Thyroid gland (tissue), 4 donors: ENCODE data around the gene MPL. TPM values are rescaled to one million over a fixed set of nuclear protein-coding genes. Genes with fewer than 3 reads are reported as not detected.
A peak's percentile ranks its signal among the peaks of the same experiment; 100 is the strongest.

Source experiments
- DNase-seq, 2 donors: peaks; one replicate each; pipeline ENCODE4 v3.0.0-alpha.2; 2019
- H3K27ac ChIP-seq, 3 donors: fragments of 200-600 bp; sonication (generic); 1 replicate in 2 of 3; 2 replicates in 1 of 3; pipeline ENCODE4 v1.5.1; 2016 to 2019; ENCODE audit warnings: mild to moderate bottlenecking in 1 of 3, moderate library complexity in 1 of 3
- H3K27me3 ChIP-seq: fragments of 200-600 bp; sonication (generic); one replicate; pipeline ENCODE4 v1.5.1; 2019
- H3K36me3 ChIP-seq, 2 donors: fragments of 200-600 bp; sonication (generic); one replicate each; pipeline ENCODE4 v1.5.1; 2016 to 2019
- H3K4me1 ChIP-seq, 2 donors: fragments of 200-600 bp; sonication (generic); one replicate each; pipeline ENCODE4 v1.5.1; 2017 to 2019
- H3K4me3 ChIP-seq, 3 donors: fragments of 200-600 bp; sonication (generic); replicated peaks in 1 of 3; 1 replicate in 2 of 3; 2 replicates in 1 of 3; pipeline ENCODE4 v1.5.1; 2016; ENCODE audit warnings: mild to moderate bottlenecking in 1 of 3
- H3K9me3 ChIP-seq: fragments of 200-600 bp; sonication (generic); one replicate; pipeline ENCODE4 v1.5.1; 2017
- POLR2A ChIP-seq, 2 donors: fragments of 450-650 bp; IDR thresholded peaks; one replicate each; pipeline ENCODE4 v1.6.1; 2017; ENCODE audit warnings: antibody characterized with exemption in 2 of 2, mild to moderate bottlenecking in 2 of 2, moderate library complexity in 1 of 2
- WGBS, 2 donors: methylation state at CpG; one replicate each; pipeline ENCODE4 v1.1.5; 2017; 5-methylcytosine and 5-hydroxymethylcytosine counted together
- intact Hi-C: fragments of 100-400 bp; cut with DNase I; formaldehyde crosslinking; loops from one replicate; pipeline ENCODE4 v1.15.1; 2023
- total RNA-seq, 4 donors: library from RNA; depleted of rRNA; stranded (reverse); fragments of >200 nt; gene quantifications; one replicate each; pipeline ENCODE4 v1.2.3, GENCODE V29; 2016
- TF ChIP-seq, protein P1 (sequence below), 6 experiments: fragments of 200-600 bp in 3 of 6; fragments of 450-650 bp in 3 of 6; sonication (generic) in 3 of 6; IDR thresholded peaks; one replicate each; pipeline ENCODE4 v1.5.1; 2016 to 2019; ENCODE audit warnings: antibody characterized with exemption in 6 of 6, mild to moderate bottlenecking in 2 of 6, inconsistent platforms in 1 of 6, moderate library complexity in 1 of 6

The MPL gene
- total RNA-seq, 4 donors from 2014 or later = 0.22 to 0.29 TPM; not detected in 2

GRCh38 chr1:43345120-43345519 is 7.5 kb downstream of the MPL start:
- H3K4me3 ChIP-seq = no peak overlapping the region
- no peaks in the 10 kb centered on the region for H3K36me3 ChIP-seq
- DNase-seq = no peak
- no peak overlapping the region for H3K27ac ChIP-seq
- H3K9me3 ChIP-seq = no peaks in the 10 kb centered on the region
- peaks cover 13 to 17% of the 10 kb centered on the region in 2 donors for H3K4me1 ChIP-seq
- TF ChIP-seq, protein P1, sequence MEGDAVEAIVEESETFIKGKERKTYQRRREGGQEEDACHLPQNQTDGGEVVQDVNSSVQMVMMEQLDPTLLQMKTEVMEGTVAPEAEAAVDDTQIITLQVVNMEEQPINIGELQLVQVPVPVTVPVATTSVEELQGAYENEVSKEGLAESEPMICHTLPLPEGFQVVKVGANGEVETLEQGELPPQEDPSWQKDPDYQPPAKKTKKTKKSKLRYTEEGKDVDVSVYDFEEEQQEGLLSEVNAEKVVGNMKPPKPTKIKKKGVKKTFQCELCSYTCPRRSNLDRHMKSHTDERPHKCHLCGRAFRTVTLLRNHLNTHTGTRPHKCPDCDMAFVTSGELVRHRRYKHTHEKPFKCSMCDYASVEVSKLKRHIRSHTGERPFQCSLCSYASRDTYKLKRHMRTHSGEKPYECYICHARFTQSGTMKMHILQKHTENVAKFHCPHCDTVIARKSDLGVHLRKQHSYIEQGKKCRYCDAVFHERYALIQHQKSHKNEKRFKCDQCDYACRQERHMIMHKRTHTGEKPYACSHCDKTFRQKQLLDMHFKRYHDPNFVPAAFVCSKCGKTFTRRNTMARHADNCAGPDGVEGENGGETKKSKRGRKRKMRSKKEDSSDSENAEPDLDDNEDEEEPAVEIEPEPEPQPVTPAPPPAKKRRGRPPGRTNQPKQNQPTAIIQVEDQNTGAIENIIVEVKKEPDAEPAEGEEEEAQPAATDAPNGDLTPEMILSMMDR (IDR thresholded peaks at IDR 0.05) = no peak
- no peak for TF ChIP-seq POLR2A (IDR thresholded peaks at IDR 0.05)
- intact Hi-C loops = no loop called here
- WGBS, 2 donors = 64 to 84% methylated on average over 3 of the region's 3 CpGs
- H3K27me3 ChIP-seq = no peaks in the 10 kb centered on the region

DNA sequence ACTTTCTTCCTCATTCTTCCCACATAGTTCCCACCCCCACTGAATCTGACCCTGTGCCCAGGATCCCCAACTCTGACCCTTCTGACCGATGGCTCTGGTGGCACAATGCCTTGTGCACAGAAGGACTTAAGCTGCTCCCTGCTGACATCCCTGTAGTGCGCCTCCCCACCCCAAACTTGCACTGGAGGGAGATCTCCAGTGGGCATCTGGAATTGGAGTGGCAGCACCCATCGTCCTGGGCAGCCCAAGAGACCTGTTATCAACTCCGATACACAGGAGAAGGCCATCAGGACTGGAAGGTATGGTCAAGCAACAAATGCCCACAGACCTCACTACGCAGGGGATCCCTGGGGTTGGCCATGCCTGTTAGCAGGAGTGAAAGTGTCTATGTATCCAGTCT is 9.0 kb downstream of the MPL start:
- no peak overlapping the region for H3K27ac ChIP-seq
- no peaks in the 10 kb centered on the region for H3K27me3 ChIP-seq
- H3K9me3 ChIP-seq = no peaks in the 10 kb centered on the region
- 93 to 100% methylated on average over 4 to 5 of the region's 5 CpGs for WGBS, 2 donors
- H3K4me1 ChIP-seq = peaks cover 16 to 21% of the 10 kb centered on the region in 2 donors
- no peak overlapping the region for H3K4me3 ChIP-seq
- intact Hi-C loops = no loop called here
- no peaks in the 10 kb centered on the region for H3K36me3 ChIP-seq
- TF ChIP-seq, protein P1 (IDR thresholded peaks at IDR 0.05) = no peak
- TF ChIP-seq POLR2A (IDR thresholded peaks at IDR 0.05) = no peak
- DNase-seq = no peak

DNA sequence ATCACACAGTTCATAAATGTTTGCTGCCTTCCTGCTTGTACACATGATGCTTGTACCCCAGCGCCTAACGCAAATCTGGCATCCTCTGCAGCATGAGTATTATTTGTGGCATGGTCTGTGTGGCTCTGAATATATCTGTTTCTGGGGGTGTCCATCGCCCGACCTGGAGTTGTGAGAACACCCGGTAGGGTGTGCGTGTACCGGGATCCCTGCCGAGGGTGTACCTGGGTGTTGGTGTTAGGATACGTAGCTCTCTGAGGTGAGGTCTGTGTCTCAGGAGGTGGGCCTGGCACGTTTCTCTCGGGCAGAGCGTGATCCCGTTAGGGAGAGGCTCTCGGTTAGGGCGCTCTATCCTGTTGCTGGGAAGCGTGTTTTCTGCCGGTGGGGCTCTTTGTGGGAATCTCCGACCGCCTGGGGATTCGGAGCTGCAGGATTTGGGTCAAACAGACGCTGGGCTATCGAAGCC is 10.8 kb downstream of the MPL start:
- TF ChIP-seq POLR2A (IDR thresholded peaks at IDR 0.05) = no peak
- TF ChIP-seq, protein P1 (IDR thresholded peaks at IDR 0.05) = no peak
- H3K9me3 ChIP-seq = no peaks in the 10 kb centered on the region
- DNase-seq = no peak
- intact Hi-C loops = no loop called here
- peak overlapping the region; percentile 94 to 99 (median 95) for H3K27ac ChIP-seq
- 21 to 81% methylated on average over 2 to 20 of the region's 22 CpGs for WGBS, 2 donors
- no peaks in the 10 kb centered on the region for H3K27me3 ChIP-seq
- no peaks in the 10 kb centered on the region for H3K36me3 ChIP-seq
- peak overlapping the region in 2 of 3 donors; percentile 8 to 54 for H3K4me3 ChIP-seq
- peaks cover 16 to 21% of the 10 kb centered on the region in 2 donors for H3K4me1 ChIP-seq

DNA sequence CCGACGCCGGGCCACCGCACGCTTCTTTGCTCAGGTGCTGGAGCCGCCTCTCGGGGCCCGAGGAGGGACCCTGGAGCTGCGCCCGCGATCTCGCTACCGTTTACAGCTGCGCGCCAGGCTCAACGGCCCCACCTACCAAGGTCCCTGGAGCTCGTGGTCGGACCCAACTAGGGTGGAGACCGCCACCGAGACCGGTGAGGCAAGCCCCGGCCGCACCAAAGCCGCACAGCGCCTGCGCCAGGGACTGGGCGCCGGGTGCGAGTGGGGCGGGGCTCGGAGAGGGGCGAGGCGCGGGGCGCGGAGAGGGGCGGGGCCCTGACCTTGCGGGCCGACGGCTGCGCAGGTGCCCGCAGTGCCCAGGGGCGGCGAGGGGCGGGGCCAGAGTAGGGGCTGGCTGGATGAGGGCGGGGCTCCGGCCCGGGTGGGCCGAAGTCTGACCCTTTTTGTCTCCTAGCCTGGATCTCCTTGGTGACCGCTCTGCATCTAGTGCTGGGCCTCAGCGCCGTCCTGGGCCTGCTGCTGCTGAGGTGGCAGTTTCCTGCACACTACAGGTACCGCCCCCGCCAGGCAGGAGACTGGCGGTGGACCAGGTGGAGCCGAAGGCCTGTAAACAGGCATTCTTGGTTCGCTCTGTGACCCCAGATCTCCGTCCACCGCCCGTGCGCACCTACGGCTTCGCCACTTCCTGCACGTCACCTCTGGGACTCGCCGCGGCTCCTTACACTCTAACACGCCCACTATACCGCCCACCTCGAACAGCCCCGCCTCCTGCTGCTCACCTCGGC is 11.4 kb downstream of the MPL start:
- H3K36me3 ChIP-seq = no peaks in the 10 kb centered on the region
- peaks cover 16 to 21% of the 10 kb centered on the region in 2 donors for H3K4me1 ChIP-seq
- intact Hi-C loops = no loop called here
- TF ChIP-seq, protein P1 (IDR thresholded peaks at IDR 0.05) = no peak
- peak; percentile 20 to 85 for TF ChIP-seq POLR2A (IDR thresholded peaks at IDR 0.05)
- H3K27me3 ChIP-seq = no peaks in the 10 kb centered on the region
- H3K4me3 ChIP-seq = peak overlapping the region in 2 of 3 donors; percentile 8 to 54
- 9 to 16% methylated on average over 13 to 14 of the region's 72 CpGs for WGBS, 2 donors
- H3K27ac ChIP-seq = peak overlapping the region; percentile 94 to 99 (median 95)
- H3K9me3 ChIP-seq = no peaks in the 10 kb centered on the region
- DNase-seq = peak; percentile 95
